GM23338 (cell line): Measurements from ENCODE around the gene ITCH. TPM values are rescaled to one million over a fixed set of nuclear protein-coding genes. Genes with fewer than 3 reads are reported as not detected.
"Not testable (repeated sequence)": the region's sequence is repeated elsewhere in the genome, so short reads cannot be mapped to it uniquely, and the experiment has no call there.

ENCODE experiments used
- ATAC-seq: fragments of 200-7000 bp; cut with Tn5 transposase; 3 replicates; pipeline ENCODE4 v1.9.1; 2020
- DNase-seq: peaks from one replicate; pipeline ENCODE4 v3.0.0-alpha.2; 2015; ENCODE audit warnings: low spot score
- H2AFZ ChIP-seq: fragments of 200-600 bp; sonication (generic); 2 replicates; pipeline ENCODE4 v1.8.0; 2016; ENCODE audit warnings: antibody characterized with exemption, mild to moderate bottlenecking, moderate library complexity
- H3F3A ChIP-seq: fragments of 200-600 bp; sonication (generic); replicated peaks from 2 replicates; pipeline ENCODE4 v1.8.0; 2017; ENCODE audit warnings: antibody characterized with exemption, mixed run types, low read depth
- H3K27ac ChIP-seq: fragments of 200-600 bp; sonication (generic); 2 replicates; pipeline ENCODE4 v1.6.1; 2016; ENCODE audit warnings: low read depth
- H3K27me3 ChIP-seq: fragments of 200-600 bp; sonication (generic); 2 replicates; pipeline ENCODE4 v1.8.0; 2016; ENCODE audit warnings: mild to moderate bottlenecking, mixed run types, moderate library complexity; ENCODE audit not compliant: insufficient read depth
- H3K36me3 ChIP-seq: fragments of 200-600 bp; sonication (generic); 2 replicates; pipeline ENCODE4 v1.8.0; 2016; ENCODE audit warnings: mild to moderate bottlenecking; ENCODE audit not compliant: insufficient read depth
- H3K4me1 ChIP-seq: fragments of 200-600 bp; sonication (generic); 2 replicates; pipeline ENCODE4 v1.8.0; 2016; ENCODE audit warnings: mild to moderate bottlenecking, moderate library complexity; ENCODE audit not compliant: insufficient read depth
- H3K4me2 ChIP-seq: fragments of 200-600 bp; sonication (generic); 2 replicates; pipeline ENCODE4 v1.7.1; 2017; ENCODE audit warnings: mixed run types
- H3K4me3 ChIP-seq: fragments of 200-600 bp; sonication (generic); 2 replicates; pipeline ENCODE4 v1.6.1; 2016; ENCODE audit warnings: mixed run types
- H3K79me2 ChIP-seq: fragments of 200-600 bp; sonication (generic); replicated peaks from 2 replicates; pipeline ENCODE4 v1.8.0; 2017; ENCODE audit warnings: mild to moderate bottlenecking; ENCODE audit not compliant: insufficient read depth
- H3K9me2 ChIP-seq: fragments of 200-600 bp; sonication (generic); 2 replicates; pipeline ENCODE4 v1.8.0; 2017; ENCODE audit not compliant: insufficient read depth
- H4K20me1 ChIP-seq: fragments of 200-600 bp; sonication (generic); replicated peaks from 2 replicates; pipeline ENCODE4 v1.8.0; 2017; ENCODE audit warnings: mild to moderate bottlenecking; ENCODE audit not compliant: insufficient read depth
- H3K27ac Mint-ChIP-seq: 2 replicates; pipeline ENCODE4 v1.8.0; 2020; ENCODE audit warnings: inconsistent platforms, mild to moderate bottlenecking, moderate library complexity, mixed read lengths
- H3K27me3 Mint-ChIP-seq: 3 replicates; pipeline ENCODE4 v1.8.0; 2022; ENCODE audit warnings: low read depth, mild to moderate bottlenecking, moderate library complexity, mixed read lengths, inconsistent platforms; ENCODE audit not compliant: insufficient read depth, poor library complexity
- H3K36me3 Mint-ChIP-seq: 3 replicates; pipeline ENCODE4 v1.8.0; 2021; ENCODE audit warnings: low read depth, mild to moderate bottlenecking, inconsistent platforms, moderate library complexity, mixed read lengths
- H3K4me1 Mint-ChIP-seq: 3 replicates; pipeline ENCODE4 v1.8.0; 2020; ENCODE audit warnings: mild to moderate bottlenecking, inconsistent platforms, mixed read lengths
- H3K4me3 Mint-ChIP-seq: 3 replicates; pipeline ENCODE4 v1.8.0; 2021; ENCODE audit warnings: moderate library complexity, mild to moderate bottlenecking, inconsistent platforms, mixed read lengths
- H3K9me3 Mint-ChIP-seq: 3 replicates; pipeline ENCODE4 v1.8.0; 2020; ENCODE audit warnings: moderate library complexity, mild to moderate bottlenecking, inconsistent platforms, mixed read lengths
- CREB1 ChIP-seq: fragments of 250-450 bp; sonication (Bioruptor Pico); IDR thresholded peaks from 2 replicates; pipeline ENCODE4 v1.5.0; 2020; ENCODE audit warnings: low read depth, mild to moderate bottlenecking, moderate library complexity
- CTCF ChIP-seq, 2 experiments: fragments of 200-600 bp in 1 of 2; sonication (generic) in 1 of 2; conservative IDR thresholded peaks; 2 replicates each; pipeline versions ENCODE4 v1.5.1 to v1.6.1; 2016 to 2017; ENCODE audit warnings: antibody characterized with exemption in 2 of 2, low read depth in 2 of 2, mild to moderate bottlenecking in 2 of 2, moderate library complexity in 1 of 2
- ETS1 ChIP-seq: IDR thresholded peaks from 2 replicates; pipeline ENCODE4 v1.6.1; 2016; ENCODE audit warnings: antibody characterized with exemption
- EZH2 ChIP-seq: fragments of 200-600 bp; sonication (generic); IDR thresholded peaks from one replicate; pipeline ENCODE4 v1.8.0; 2017; ENCODE audit warnings: antibody characterized with exemption, mild to moderate bottlenecking, low read depth; ENCODE audit not compliant: unreplicated experiment
- EZH2phosphoT487 ChIP-seq: fragments of 200-600 bp; sonication (generic); IDR thresholded peaks from one replicate; pipeline ENCODE4 v1.8.1; 2018; ENCODE audit warnings: antibody characterized with exemption; ENCODE audit not compliant: unreplicated experiment
- JUNB ChIP-seq: IDR thresholded peaks from one replicate; pipeline ENCODE4 v1.6.1; 2016; ENCODE audit warnings: antibody characterized with exemption; ENCODE audit not compliant: unreplicated experiment
- NANOG ChIP-seq: IDR thresholded peaks from 2 replicates; pipeline ENCODE4 v1.6.1; 2016; ENCODE audit warnings: antibody characterized with exemption, borderline replicate concordance
- POLR2AphosphoS5 ChIP-seq: IDR thresholded peaks from 2 replicates; pipeline ENCODE4 v1.6.1; 2016; ENCODE audit warnings: antibody characterized with exemption, low read depth
- REST ChIP-seq: IDR thresholded peaks from one replicate; pipeline ENCODE4 v1.6.1; 2018; ENCODE audit warnings: antibody characterized with exemption; ENCODE audit not compliant: unreplicated experiment
- STAT1 ChIP-seq: IDR thresholded peaks from one replicate; pipeline ENCODE4 v1.6.1; 2016; ENCODE audit warnings: antibody characterized with exemption; ENCODE audit not compliant: unreplicated experiment
- ZNF114 ChIP-seq: fragments of 250-450 bp; sonication (Bioruptor Pico); IDR thresholded peaks from 2 replicates; pipeline ENCODE4 v1.5.0; 2020; ENCODE audit warnings: mild to moderate bottlenecking, moderate library complexity
- ZNF331 ChIP-seq: fragments of 250-450 bp; sonication (Bioruptor Pico); IDR thresholded peaks from 2 replicates; pipeline ENCODE4 v1.5.0; 2020; ENCODE audit warnings: low read depth, mild to moderate bottlenecking, moderate library complexity
- polyA plus RNA-seq: library from polyadenylated mRNA; unstranded; fragments of >200 nt; fragmentation: Nextera tagmentation; extraction: Ambion mirVana; gene quantifications from 2 replicates; pipeline ENCODE4 v1.2.1, GENCODE V29; 2016
- total RNA-seq: library from RNA; depleted of rRNA; stranded (reverse); fragments of >200 nt; shearing (Covaris generic); gene quantifications from 2 replicates; pipeline ENCODE4 v1.2.3, GENCODE V29; 2014

Gene ITCH
- total and polyA plus RNA-seq, 2 experiments from 2014 or later, result 16.4 to 31.6 TPM

DNA sequence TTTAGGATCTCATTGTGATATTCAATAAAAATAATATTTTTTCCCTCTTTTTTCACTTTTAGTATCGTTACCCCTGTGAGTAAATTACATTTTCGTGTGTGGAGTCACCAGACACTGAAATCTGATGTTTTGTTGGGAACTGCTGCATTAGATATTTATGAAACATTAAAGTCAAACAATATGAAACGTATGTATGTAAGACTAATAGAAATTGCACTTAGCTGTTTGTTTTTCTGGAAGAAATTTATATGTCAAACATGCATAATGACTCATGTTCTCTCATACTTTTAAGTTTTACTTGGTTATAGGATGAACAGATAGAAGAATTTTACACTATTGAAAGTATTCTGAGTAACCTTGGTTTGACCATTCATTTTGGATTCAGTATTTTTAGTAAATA lies 49.4 kb downstream of the ITCH start (continued):
- TF ChIP-seq CTCF (conservative IDR thresholded peaks at IDR 0.05; ENCODE audit: low read depth in 2 of 2) (no peak), ZNF331 (no peak), EZH2 (no peak), CREB1 (no peak)

GRCh38 chr20:34414525-34414924 lies 51.5 kb downstream of the ITCH start:
- not testable (repeated sequence) for ATAC-seq, H3K27ac ChIP-seq, H3K9me3 Mint-ChIP-seq, H3K9me2 ChIP-seq, H3K4me3 Mint-ChIP-seq, H3F3A ChIP-seq, H3K4me1 ChIP-seq, H2AFZ ChIP-seq, H3K79me2 ChIP-seq, H3K27ac Mint-ChIP-seq, H4K20me1 ChIP-seq, H3K27me3 ChIP-seq, DNase-seq, H3K4me1 Mint-ChIP-seq, H3K36me3 ChIP-seq, H3K4me2 ChIP-seq, H3K27me3 Mint-ChIP-seq, H3K4me3 ChIP-seq
- H3K36me3 Mint-ChIP-seq, result peaks cover 22% of the 10 kb centered on the region

DNA sequence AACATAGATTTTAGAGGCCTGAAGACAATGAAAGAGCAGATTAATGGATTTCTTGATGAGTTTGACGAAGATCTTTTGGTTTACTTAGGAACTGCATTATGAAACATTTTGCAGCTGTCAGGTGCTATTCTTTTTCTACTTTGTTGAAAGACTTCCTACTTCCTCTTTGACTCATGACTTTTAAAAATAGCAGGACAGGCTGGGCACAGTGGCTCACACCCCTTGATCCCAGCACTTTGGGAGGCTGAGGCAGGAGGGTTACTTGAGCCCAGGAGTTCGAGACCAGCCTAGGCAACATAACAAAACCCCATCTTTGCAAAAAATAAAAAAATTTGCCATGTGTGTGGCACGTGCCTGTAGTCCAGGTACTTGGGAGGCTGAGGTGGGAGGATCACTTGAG lies 52.0 kb downstream of the ITCH start:
- no peaks in the 10 kb centered on the region for H3K4me1 ChIP-seq
- H3F3A ChIP-seq, result no peaks in the 10 kb centered on the region
- H3K79me2 ChIP-seq, result peaks cover under 1% of the 10 kb centered on the region; the same call in 1 of the 2 replicates
- no peak overlapping the region for H3K4me2 ChIP-seq
- DNase-seq (no peak), ATAC-seq (no peak)
- peaks cover 21% of the 10 kb centered on the region for H3K36me3 Mint-ChIP-seq
- H3K9me3 Mint-ChIP-seq, result no peaks in the 10 kb centered on the region
- 0 out of 2 replicates have a peak, but pooled peaks cover 5% of the 10 kb centered on the region for H4K20me1 ChIP-seq
- no peak overlapping the region for H3K4me3 Mint-ChIP-seq
- peaks cover 3% of the 10 kb centered on the region; the same call in 1 of the 2 replicates for H3K36me3 ChIP-seq
- no peak overlapping the region for H3K27ac ChIP-seq
- H3K27me3 ChIP-seq, result no peaks in the 10 kb centered on the region
- H3K4me3 ChIP-seq, result no peak overlapping the region
- no peaks in the 10 kb centered on the region for H3K27me3 Mint-ChIP-seq
- no peak overlapping the region for H2AFZ ChIP-seq
- no peaks in the 10 kb centered on the region for H3K9me2 ChIP-seq
- no peaks in the 10 kb centered on the region for H3K4me1 Mint-ChIP-seq
- H3K27ac Mint-ChIP-seq, result no peak overlapping the region
- TF ChIP-seq JUNB (no peak), EZH2 (no peak), POLR2AphosphoS5 (no peak), CREB1 (no peak), ETS1 (no peak), NANOG (no peak), ZNF114 (no peak), EZH2phosphoT487 (no peak), REST (no peak), ZNF331 (no peak), STAT1 (no peak)
